ENCODE measurements around the gene PTPRA. TPM values are rescaled to one million over a fixed set of nuclear protein-coding genes. Genes with fewer than 3 reads are reported as not detected.

Gene PTPRA
- total and polyA plus RNA-seq, 9 of the 15 experiments (the other 6 are each of a cell fraction or from before 2014, with no cell fraction given): 3.4 to 80.5 (median 28.0) TPM

DNA sequence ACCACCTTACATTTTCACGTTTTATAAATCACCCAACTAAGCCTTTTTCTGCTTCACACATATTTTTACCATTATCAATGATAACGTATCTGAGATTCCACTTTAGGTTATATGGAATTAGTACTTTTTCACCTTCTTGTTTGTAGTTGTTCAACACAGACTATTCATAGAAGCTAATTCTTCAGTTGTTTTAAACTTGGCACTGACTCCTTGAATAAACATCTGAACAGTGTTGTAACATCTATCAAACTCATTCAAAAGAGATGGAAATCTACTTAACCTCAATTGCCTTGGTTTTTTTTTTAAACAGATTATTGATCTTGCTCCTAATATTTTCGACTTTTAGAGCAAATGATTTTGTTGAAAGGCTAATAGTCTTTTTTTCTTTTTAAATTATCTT, 34.2 kb downstream of the PTPRA start (continued):
- no peak for TF ChIP-seq HDAC6 (IDR thresholded peaks at IDR 0.05; ENCODE audit: low read depth, low read length)
- no peak for TF ChIP-seq KAT7 (CRISPR knock-in tag; IDR thresholded peaks at IDR 0.05; ENCODE audit: borderline replicate concordance)
- no peak for TF ChIP-seq ZBTB40 (IDR thresholded peaks at IDR 0.05)
- TF ChIP-seq ZBTB40 (CRISPR knock-in tag; IDR thresholded peaks at IDR 0.05): no peak
- no peak for TF ChIP-seq EP400 (IDR thresholded peaks at IDR 0.05)

All from K562 (cell line).